ENCODE results near the gene RTN4R.

DNA sequence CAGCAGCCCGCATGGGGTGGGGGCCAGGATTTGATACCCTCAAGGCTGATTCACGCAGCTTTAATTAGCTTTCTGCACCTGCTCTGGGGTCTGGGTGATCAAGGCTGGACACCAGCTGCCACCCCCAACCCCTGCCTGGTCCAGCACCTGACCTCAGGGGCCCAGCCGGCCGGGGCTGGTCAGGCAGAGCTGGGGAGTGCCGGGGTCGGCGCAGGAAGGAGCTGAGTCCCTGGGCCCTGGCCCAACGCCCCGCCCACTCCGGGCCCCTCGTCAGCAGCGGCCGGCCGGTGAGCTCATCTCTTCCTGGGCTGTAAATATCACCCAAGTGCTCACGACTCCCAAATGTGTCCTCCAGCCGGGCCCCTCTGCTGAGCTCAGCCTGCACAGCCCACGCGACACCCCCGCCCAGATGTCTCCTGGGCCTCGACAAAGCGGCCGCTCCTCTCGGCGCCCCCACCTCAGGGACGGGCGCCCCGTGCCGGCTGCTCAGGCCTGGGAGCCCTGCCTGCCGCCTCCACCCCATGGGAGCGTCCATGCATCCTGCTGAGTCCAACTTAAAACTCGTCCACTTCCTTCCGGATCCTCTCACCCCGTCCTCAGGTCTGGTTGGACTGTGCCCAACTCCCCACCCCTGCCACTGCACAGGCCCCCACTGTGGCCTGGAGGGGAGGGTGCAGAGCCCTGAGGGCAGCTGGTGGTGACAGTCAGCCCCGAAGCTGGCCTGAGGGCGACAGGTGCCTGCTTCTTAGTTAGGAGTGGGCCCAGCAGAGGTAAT is 29.0 kb downstream of the RTN4R start:
- TF ChIP-seq, protein P1, sequence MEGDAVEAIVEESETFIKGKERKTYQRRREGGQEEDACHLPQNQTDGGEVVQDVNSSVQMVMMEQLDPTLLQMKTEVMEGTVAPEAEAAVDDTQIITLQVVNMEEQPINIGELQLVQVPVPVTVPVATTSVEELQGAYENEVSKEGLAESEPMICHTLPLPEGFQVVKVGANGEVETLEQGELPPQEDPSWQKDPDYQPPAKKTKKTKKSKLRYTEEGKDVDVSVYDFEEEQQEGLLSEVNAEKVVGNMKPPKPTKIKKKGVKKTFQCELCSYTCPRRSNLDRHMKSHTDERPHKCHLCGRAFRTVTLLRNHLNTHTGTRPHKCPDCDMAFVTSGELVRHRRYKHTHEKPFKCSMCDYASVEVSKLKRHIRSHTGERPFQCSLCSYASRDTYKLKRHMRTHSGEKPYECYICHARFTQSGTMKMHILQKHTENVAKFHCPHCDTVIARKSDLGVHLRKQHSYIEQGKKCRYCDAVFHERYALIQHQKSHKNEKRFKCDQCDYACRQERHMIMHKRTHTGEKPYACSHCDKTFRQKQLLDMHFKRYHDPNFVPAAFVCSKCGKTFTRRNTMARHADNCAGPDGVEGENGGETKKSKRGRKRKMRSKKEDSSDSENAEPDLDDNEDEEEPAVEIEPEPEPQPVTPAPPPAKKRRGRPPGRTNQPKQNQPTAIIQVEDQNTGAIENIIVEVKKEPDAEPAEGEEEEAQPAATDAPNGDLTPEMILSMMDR (IDR thresholded peaks at IDR 0.05 in 2 of 3, conservative IDR thresholded peaks at IDR 0.05 in 1 of 3; ENCODE audit: borderline replicate concordance in 1 of 3, insufficient read depth in 1 of 3, low read depth in 2 of 3, low read length in 2 of 3), result no peak; a peak in 1 of 6 replicates
- TF ChIP-seq POLR2A (IDR thresholded peaks at IDR 0.05; ENCODE audit: borderline replicate concordance, extremely low read depth, insufficient read depth, insufficient read length) (no peak), FOSL1 (IDR thresholded peaks at IDR 0.05; ENCODE audit: low read depth) (no peak), JUND (IDR thresholded peaks at IDR 0.05) (no peak), SIN3A (IDR thresholded peaks at IDR 0.05; ENCODE audit: low read depth) (no peak), RAD21 (IDR thresholded peaks at IDR 0.05; ENCODE audit: low read depth) (no peak), EZH2 (IDR thresholded peaks at IDR 0.05) (no peak), YY1 (IDR thresholded peaks at IDR 0.05; ENCODE audit: extremely low read depth, insufficient replicate concordance, low read depth, low read length) (no peak), ZNF274 (IDR thresholded peaks at IDR 0.05; ENCODE audit: low read depth, low read length) (no peak), CEBPB (IDR thresholded peaks at IDR 0.05; ENCODE audit: low read depth) (no peak), POLR2AphosphoS5 (IDR thresholded peaks at IDR 0.05; ENCODE audit: low read depth, low read length) (no peak)
- TF ChIP-seq, protein P2, sequence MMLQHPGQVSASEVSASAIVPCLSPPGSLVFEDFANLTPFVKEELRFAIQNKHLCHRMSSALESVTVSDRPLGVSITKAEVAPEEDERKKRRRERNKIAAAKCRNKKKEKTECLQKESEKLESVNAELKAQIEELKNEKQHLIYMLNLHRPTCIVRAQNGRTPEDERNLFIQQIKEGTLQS (IDR thresholded peaks at IDR 0.05), result no peak

Measured in HCT116 (cell line).